Cerebellar nuclear complex (tissue), 1 donor: ENCODE data around the gene KCNA3.

Experiments
- DNase-seq, 2 experiments: peaks; one replicate each; lab custom pipeline; 2025; lab: John Stamatoyannopoulos, UW

The KCNA3 gene

GRCh38 chr1:110639724-110640386 lies 34.9 kb downstream of the KCNA3 start:
- no peak for DNase-seq

GRCh38 chr1:110638556-110638955 lies 36.2 kb downstream of the KCNA3 start:
- no peak for DNase-seq

GRCh38 chr1:110638058-110638457 lies 36.7 kb downstream of the KCNA3 start:
- no peak for DNase-seq

- no peak for DNase-seq
Observed at GRCh38 chr1:110637475-110637874, 37.3 kb downstream of the KCNA3 start.

GRCh38 chr1:110636149-110636935 lies 38.4 kb downstream of the KCNA3 start:
- DNase-seq = no peak

DNA sequence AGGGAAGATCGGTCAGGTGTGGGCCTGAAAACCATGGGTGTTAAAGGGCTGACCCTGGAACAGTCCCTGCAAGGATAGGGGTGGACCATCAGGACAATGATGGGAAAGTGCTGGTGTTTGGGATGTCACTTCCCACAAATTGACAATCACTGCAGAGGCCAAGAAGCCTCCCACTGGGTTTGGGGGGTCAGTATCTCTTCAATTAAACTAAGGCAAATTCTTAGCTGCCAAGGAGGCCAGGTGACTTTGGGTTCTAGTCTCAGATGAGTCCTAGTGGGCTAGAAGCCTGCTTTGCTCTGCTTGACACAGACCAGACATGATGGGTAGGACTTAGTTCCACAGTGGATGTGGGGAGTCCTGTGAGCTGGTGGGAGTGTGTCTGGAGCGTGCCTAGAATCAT lies 39.3 kb downstream of the KCNA3 start:
- no peak for DNase-seq

DNA sequence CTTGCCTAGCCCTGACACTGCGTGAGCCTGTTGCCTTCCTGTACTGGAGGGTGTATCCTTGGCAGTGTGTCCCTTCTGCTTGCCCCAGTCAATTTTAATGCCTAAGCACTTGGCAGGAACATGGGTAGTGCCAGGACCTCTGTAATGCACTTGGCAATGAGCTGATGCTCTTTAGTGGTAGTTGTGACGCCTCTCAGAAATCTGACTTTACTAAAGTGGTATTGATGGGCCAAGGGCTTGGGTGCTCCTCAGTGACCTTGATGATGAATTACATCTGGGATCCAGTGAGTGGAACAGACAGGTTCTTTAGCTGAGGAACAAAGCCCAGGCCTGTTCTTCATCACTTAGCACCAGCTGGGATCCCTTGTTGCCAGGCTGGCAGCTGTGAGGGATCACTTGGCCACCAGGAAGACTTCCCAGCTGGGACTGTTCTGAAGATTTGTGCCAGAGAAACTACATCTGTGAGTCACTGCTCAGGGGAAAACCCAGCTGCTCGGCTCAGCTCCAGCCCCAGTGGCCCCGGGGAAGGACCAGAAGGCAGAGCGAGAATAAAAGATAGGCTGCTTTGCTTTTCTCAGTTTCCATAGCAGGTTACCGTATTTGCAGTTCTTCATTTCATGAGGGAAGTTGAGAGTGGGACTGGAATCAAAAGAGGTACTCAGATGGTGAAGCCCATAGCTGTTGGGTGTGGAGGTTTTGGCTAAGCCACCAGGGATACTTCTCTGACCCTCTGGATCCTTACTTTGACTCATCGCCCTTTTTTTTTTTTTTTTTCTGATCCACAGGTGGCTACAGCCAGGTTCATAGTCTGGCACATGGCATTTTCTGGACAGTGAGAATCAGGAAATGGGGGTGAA lies 40.1 kb downstream of the KCNA3 start:
- DNase-seq = no peak

DNA sequence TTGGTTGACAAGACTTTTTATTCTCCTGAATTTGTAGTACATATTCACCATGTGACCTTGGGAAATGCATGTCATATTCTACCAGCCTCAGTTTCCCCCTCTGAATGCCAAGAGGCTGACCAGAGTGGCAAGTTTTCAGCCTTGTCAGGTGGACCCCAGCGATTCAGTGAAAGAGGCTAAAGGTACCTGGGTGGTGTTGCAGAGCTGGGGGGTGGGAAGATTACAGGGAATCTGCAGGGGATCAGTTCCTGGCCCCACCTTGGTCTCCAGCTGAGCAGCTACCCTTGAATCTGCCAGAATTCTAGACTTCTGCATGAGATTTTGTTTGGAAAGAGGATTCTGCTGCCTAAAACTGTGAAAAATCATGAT lies 40.7 kb downstream of the KCNA3 start:
- DNase-seq = no peak

DNA sequence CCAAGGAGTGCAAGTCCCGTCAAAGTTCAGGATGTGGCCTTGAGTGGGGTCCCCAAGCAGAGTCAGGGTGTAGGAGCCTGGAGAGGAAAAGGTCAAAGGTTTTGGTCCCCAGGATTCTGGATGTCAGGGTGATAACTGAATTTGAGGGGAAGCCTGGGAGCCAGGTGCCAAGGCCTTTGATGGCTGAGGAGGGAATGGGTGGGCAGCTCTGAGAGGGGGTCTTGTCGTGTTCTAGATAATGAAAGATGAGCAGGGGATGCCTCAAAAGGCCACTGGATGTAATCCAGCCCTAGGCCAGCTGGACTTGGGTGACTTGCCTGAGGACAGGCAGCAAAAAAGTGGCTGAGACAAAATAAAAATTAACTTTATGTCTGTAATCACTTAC lies 41.1 kb downstream of the KCNA3 start:
- no peak for DNase-seq

DNA sequence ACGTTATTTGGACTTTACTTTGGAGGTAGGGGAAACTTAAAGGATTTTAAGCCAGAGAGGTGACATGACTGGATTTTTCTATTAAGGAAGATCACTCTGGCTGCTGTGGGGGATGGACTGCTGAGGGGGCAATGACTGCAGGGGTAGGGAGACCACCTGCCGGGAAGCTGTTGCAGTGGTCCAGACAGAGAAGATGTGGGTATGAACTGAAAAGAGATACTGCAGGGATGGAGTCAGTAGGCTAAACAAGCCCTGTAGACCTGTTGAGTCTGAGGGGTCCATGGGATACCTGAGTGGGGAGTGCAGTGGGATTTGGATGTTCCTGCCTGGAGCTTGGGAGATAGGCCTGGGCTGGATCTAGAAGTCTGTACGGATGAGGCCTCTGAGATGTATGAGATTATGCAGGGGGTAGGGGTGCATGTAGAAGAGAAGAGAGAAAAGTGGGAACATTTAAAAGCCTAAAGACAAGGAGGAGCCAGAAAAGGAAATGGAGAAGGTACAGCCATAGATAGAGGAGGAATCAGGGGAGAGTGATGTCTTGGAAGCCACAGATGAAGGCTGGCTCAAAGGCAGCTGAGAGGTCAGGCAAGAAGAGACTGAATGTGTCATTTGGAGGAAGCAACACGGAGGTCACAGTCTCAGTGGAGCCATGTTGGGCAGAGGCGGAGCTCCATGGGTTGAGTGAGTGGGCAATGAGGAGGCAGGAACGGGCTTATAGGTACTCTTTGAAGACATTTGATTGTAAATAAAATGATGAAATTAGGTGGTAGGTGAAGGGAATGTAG lies 42.7 kb downstream of the KCNA3 start:
- no peak for DNase-seq

DNA sequence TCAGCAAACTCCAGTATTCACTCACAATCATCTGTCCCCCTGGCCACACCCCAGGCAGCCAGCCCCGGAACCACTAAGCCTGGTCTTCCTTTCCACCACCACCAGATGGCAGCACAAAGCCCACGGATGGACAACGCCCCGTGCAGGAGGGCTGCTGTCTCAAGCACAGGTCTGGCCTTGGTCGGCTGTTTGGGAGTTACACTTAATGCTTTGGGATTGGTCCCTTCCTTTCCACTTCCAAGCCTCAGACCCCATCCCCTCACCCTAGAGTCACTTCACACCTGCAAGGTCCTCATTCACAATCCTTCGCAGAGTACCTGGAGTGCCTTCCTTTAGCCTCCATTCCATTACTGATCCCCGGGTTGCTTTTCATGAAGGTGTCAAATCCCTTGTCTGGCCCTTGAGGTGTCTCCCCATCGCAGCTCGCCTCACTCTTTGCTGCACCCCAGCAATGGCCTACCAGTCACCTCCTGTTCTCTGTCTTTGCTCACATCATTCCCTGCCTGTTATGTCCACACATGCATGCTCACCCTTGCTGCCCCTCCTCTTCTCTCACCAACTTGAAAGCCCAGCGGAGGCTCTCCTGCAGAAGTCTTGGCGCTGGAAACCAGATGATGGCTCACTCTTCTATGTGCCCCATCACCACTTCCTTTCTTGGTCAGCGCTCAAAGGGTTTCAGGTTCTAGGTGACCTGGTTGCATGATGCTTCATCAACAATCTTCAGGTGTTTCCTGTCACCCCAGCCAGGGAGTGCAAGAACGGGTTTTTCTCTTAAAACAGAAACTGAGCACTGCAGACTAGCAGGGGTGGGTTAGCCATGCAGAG lies 43.7 kb downstream of the KCNA3 start:
- peak in 1 of 2 experiments; percentile 45 for DNase-seq

DNA sequence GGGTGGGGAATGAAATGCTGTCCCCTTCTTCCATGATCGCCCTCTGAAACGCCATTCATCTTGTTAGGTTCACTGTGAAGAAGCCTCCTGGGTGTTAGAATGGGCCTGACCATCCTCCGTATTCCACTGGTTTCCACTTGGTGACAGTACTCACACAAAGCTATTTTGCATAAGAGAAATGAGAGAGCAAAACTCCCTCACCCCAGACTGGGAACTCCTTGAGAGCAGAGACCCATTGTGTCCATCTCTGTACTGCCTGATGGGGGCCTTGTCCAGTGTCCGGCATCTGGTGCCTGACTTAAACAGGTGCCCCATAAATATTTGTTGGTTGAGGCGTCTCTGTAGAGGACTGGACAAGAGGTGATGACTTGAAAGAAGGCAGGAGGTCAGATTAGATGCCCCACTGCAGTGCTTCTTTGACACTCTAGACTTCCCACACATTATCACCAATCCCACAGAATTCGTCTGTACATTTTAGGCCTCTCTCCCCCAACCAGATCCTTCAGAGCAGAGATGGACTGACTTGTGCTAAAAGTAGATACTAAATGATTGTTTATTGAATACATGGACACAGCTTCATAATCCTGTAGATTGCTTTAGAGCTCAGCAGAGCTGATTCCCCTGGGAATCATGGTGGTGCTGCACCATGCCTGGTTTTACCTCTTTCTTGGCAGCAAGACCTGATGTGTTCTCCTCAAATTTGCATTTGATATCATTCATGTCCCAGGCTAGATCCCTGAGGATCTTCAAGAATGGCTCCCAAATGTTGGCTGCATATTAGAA lies 46.2 kb downstream of the KCNA3 start:
- DNase-seq = no peak

DNA sequence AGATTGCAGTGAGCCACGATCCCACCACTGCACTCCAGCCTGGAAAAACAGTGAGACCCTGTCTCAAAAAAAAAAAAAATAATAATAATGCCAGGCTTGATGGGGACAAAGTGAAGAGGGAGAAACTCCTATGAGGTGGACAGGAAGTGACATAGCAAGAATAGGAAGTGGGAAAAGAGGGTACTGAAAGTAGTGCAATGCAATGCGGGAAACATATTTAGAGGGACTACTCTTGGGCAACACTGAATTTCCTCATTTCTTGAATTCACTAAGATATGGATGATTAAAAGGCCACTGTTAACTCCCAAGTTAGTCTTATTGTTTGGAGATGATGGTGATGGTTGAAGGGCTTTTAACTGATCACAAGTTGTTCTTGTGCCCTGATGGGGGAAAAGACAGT lies 47.0 kb downstream of the KCNA3 start:
- no peak for DNase-seq

DNA sequence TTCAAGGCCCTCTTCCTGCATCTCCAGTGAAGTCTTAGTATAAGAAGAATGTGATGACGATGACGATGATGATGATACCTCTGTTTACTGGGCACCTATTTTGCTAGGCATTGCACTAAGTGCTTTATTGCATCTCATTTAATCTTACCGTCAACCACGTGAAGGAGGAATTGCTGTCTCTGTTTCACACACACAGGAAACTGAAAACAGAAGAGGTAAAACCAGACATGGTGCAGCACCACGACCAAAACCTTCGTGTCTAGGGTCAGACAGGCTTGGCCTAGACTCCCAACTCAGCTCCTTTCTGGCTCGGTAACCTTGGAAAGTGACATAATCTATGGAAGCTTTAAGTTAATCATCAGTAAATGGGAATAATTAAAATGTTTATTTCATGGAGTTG lies 47.9 kb downstream of the KCNA3 start:
- no peak for DNase-seq
